Stimulated activated naive B cell treated with anti-CD40 and anti-IgM and Interleukin-4, amounts not matched to agents 10 μg/mL and 1 μg/mL and 100 μg/mL, for 72 hours (primary cell): Measurements from ENCODE around the gene KIF6.
"Not testable (repeated sequence)": the region's sequence is repeated elsewhere in the genome, so short reads cannot be mapped to it uniquely, and the experiment has no call there.

Experiments used
- ATAC-seq, 2 donors: fragments of 150-1000 bp; cut with Tn5 transposase; replicated peaks; 2 replicates each; pipeline ENCODE4 v1.10.0; 2021; ENCODE audit warnings: moderate library complexity in 1 of 2
- DNase-seq: peaks from one replicate; pipeline ENCODE4 v3.0.0; 2021
- H3K27ac Mint-ChIP-seq: one replicate; pipeline ENCODE4 v1.8.0; 2022; ENCODE audit warnings: mild to moderate bottlenecking, mixed read lengths
- H3K27me3 Mint-ChIP-seq, 2 donors: one replicate each; pipeline ENCODE4 v1.8.0; 2022; ENCODE audit warnings: mixed read lengths in 2 of 2
- H3K36me3 Mint-ChIP-seq, 2 donors: one replicate each; pipeline ENCODE4 v1.8.0; 2022; ENCODE audit warnings: mixed read lengths in 2 of 2, mild to moderate bottlenecking in 1 of 2
- H3K4me1 Mint-ChIP-seq, 2 donors: one replicate each; pipeline ENCODE4 v1.8.0; 2022; ENCODE audit warnings: mixed read lengths in 2 of 2, mild to moderate bottlenecking in 1 of 2
- H3K4me3 Mint-ChIP-seq, 2 donors: one replicate each; pipeline ENCODE4 v1.8.0; 2022; ENCODE audit warnings: mild to moderate bottlenecking in 2 of 2, mixed read lengths in 2 of 2, moderate library complexity in 1 of 2
- H3K9me3 Mint-ChIP-seq, 2 donors: one replicate each; pipeline ENCODE4 v1.8.0; 2022; ENCODE audit warnings: mixed read lengths in 2 of 2, mild to moderate bottlenecking in 1 of 2

KIF6 gene

GRCh38 chr6:39695447-39695846 is 29.8 kb downstream of the KIF6 start:
- Mint-ChIP-seq H3K27ac (peak overlapping the region; percentile 37), H3K36me3 (no peaks in the 10 kb centered on the region), H3K4me3 (no peak overlapping the region), H3K4me1 (peaks cover 18 to 37% of the 10 kb centered on the region in 2 donors), H3K9me3 (peaks cover 8% of the 10 kb centered on the region in 2 donors), H3K27me3 (peaks cover 15 to 32% of the 10 kb centered on the region in 2 donors)
- DNase-seq = no peak
- peak; percentile 83 to 91 for ATAC-seq

GRCh38 chr6:39693206-39693605 is 32.0 kb downstream of the KIF6 start:
- peaks cover 24 to 43% of the 10 kb centered on the region in 2 donors for H3K27me3 Mint-ChIP-seq
- peaks cover 16 to 37% of the 10 kb centered on the region in 2 donors for H3K4me1 Mint-ChIP-seq
- H3K9me3 Mint-ChIP-seq = peaks cover 8 to 10% of the 10 kb centered on the region in 2 donors
- ATAC-seq = no peak
- H3K36me3 Mint-ChIP-seq = no peaks in the 10 kb centered on the region
- H3K4me3 Mint-ChIP-seq = no peak overlapping the region
- no peak for DNase-seq
- no peak overlapping the region for H3K27ac Mint-ChIP-seq

GRCh38 chr6:39688494-39688893 is 36.7 kb downstream of the KIF6 start:
- Mint-ChIP-seq H3K27me3 (peaks cover 36 to 43% of the 10 kb centered on the region in 2 donors), H3K27ac (no peak overlapping the region), H3K4me1 (peaks cover 6% of the 10 kb centered on the region in 2 donors), H3K9me3 (peaks cover 0 to 2% of the 10 kb centered on the region in 2 donors), H3K4me3 (no peak overlapping the region), H3K36me3 (no peaks in the 10 kb centered on the region)
- DNase-seq = no peak
- peak; percentile 73 to 79 for ATAC-seq

- Mint-ChIP-seq H3K27me3 (peaks cover 34 to 44% of the 10 kb centered on the region in 2 donors), H3K27ac (no peak overlapping the region), H3K4me3 (no peak overlapping the region), H3K9me3 (peaks cover 0 to 1% of the 10 kb centered on the region in 2 donors), H3K4me1 (peaks cover 5 to 6% of the 10 kb centered on the region in 2 donors), H3K36me3 (no peaks in the 10 kb centered on the region)
- DNase-seq = no peak
- no peak for ATAC-seq
Observed at GRCh38 chr6:39686976-39687375, 38.2 kb downstream of the KIF6 start.

DNA sequence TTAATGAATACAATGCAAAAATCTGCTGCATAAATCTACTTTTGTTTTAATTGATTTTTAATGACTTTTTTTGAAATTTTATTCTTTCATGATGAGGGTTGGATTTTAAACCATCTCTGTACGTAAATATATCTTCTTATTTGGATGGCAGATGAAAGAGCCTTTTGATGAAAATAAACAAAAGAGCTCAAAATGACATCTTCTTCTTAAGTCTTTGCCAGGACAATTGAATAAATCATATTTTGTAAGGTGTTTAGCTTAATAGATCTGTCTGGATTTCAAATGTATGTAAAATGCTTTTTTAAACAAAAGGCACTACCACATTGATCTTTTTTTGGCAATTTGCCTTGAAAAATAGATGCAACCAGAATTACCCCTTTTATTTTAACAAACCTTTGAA is 39.3 kb downstream of the KIF6 start:
- H3K4me1 Mint-ChIP-seq = peaks cover 5 to 6% of the 10 kb centered on the region in 2 donors
- no peak overlapping the region for H3K4me3 Mint-ChIP-seq
- no peaks in the 10 kb centered on the region for H3K36me3 Mint-ChIP-seq
- no peak overlapping the region for H3K27ac Mint-ChIP-seq
- peaks cover 0 to 1% of the 10 kb centered on the region in 2 donors for H3K9me3 Mint-ChIP-seq
- DNase-seq (no peak), ATAC-seq (no peak)
- H3K27me3 Mint-ChIP-seq = peaks cover 33 to 47% of the 10 kb centered on the region in 2 donors

GRCh38 chr6:39685489-39685826 is 39.8 kb downstream of the KIF6 start:
- H3K36me3 Mint-ChIP-seq = no peaks in the 10 kb centered on the region
- H3K27me3 Mint-ChIP-seq = peaks cover 28 to 42% of the 10 kb centered on the region in 2 donors
- H3K9me3 Mint-ChIP-seq = peaks cover 0 to 1% of the 10 kb centered on the region in 2 donors
- no peak for DNase-seq
- ATAC-seq = peak; percentile 16 to 46
- peaks cover 5 to 6% of the 10 kb centered on the region in 2 donors for H3K4me1 Mint-ChIP-seq
- H3K27ac Mint-ChIP-seq = no peak overlapping the region
- no peak overlapping the region for H3K4me3 Mint-ChIP-seq

DNA sequence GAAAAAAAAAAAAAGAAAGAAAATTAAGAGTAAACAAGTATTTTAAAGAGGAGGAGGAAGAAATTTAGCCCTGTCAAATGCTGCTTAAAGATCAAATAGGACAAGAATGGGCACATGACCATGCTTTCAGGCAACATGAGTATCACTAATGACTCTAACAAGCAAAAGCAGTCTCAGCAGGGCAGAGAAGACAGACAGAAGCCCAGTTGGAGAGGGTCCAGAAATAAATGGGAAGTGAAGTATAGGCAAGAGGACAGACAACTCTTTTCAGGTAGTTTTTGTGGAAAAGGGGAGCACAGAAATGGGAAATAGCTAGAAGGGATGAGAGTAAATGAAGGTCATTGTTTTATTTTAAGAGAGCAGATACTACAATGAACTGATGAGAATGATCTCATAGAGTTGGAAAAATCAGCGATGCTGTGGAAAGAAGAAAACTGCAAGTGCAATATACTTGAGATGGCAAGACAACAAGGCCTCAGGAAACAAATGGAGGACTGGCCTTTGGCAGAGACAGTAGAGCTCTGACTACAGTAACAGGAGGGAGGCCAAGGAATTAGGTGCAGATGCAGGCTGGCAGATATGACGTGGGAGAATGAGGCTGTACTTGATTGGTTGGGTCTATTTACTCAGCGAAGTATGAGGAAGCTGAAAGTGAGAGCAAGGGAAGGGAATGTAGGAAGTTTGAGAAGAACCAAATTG is 40.3 kb downstream of the KIF6 start:
- Mint-ChIP-seq H3K4me3 (no peak overlapping the region), H3K4me1 (peaks cover 5 to 6% of the 10 kb centered on the region in 2 donors), H3K36me3 (no peaks in the 10 kb centered on the region), H3K27ac (no peak overlapping the region), H3K9me3 (peaks cover 0 to 1% of the 10 kb centered on the region in 2 donors), H3K27me3 (peaks cover 23 to 38% of the 10 kb centered on the region in 2 donors)
- ATAC-seq (no peak), DNase-seq (no peak)

DNA sequence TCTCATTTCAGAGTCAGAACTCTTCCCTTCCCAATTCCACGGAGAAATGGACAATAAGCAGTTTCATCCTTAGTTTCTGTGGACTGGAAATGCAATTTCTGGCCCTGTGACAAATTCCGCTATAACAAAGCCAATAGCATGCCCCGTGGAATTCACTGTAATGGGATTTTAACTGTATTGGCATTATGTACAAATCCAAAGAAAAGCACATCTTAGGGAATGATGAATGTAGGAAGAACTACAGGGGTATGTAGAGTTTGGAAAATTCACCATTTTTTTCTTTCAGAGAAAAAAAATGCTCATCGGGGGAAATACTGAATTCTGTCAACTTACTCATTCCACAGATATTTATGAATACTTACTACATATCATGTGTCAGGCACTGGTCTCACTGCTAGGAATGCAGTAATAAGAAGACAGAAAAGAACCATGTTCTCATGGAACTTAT is 43.5 kb downstream of the KIF6 start:
- no peak for ATAC-seq
- Mint-ChIP-seq H3K4me1 (peaks cover 0 to 4% of the 10 kb centered on the region in 2 donors), H3K27me3 (peaks cover 16 to 33% of the 10 kb centered on the region in 2 donors), H3K4me3 (no peak overlapping the region), H3K36me3 (no peaks in the 10 kb centered on the region), H3K27ac (no peak overlapping the region), H3K9me3 (no peaks in the 10 kb centered on the region)
- DNase-seq = no peak

DNA sequence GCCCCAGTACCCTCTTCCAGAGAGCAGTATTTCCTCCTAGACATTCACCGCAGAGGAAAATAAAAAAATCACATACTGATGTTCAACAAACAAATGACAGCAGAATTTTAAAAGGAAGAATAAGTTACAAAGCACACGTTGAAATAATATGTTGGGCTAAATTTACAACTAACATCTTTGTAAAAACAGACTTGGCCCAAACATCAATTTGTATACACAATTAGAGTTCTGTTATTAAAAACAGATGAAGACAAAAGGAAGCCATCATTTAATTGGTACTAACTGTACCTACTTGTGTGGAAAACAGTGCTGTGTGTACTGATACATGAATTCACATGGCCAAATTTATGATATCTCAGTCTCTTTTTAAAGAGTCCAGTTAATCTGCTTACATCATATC is 46.3 kb downstream of the KIF6 start:
- ATAC-seq (no peak), DNase-seq (no peak)
- Mint-ChIP-seq H3K36me3 (no peaks in the 10 kb centered on the region), H3K4me3 (no peak overlapping the region), H3K9me3 (peaks cover 4 to 6% of the 10 kb centered on the region in 2 donors), H3K4me1 (no peaks in the 10 kb centered on the region), H3K27ac (no peak overlapping the region), H3K27me3 (peaks cover 22 to 31% of the 10 kb centered on the region in 2 donors)

DNA sequence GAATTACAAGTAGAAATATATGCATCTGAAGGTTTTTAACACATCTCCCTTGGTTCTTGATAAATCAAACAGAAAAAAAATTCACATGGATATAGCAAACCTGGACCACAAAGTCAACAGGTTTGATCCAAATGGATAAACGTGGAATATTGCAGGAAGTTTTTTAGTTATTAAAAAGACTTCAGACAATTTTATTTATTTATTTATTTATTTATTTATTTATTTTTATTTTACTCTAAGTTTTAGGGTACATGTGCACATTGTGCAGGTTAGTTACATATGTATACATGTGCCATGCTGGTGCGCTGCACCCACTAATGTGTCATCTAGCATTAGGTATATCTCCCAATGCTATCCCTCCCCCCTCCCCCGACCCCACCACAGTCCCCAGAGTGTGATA is 47.9 kb downstream of the KIF6 start:
- H3K27ac Mint-ChIP-seq, DNase-seq, ATAC-seq, H3K4me3 Mint-ChIP-seq, H3K4me1 Mint-ChIP-seq, H3K36me3 Mint-ChIP-seq: not testable (repeated sequence)
- Mint-ChIP-seq H3K9me3 (peaks cover 9 to 11% of the 10 kb centered on the region in 2 donors), H3K27me3 (peaks cover 30 to 33% of the 10 kb centered on the region in 2 donors)

DNA sequence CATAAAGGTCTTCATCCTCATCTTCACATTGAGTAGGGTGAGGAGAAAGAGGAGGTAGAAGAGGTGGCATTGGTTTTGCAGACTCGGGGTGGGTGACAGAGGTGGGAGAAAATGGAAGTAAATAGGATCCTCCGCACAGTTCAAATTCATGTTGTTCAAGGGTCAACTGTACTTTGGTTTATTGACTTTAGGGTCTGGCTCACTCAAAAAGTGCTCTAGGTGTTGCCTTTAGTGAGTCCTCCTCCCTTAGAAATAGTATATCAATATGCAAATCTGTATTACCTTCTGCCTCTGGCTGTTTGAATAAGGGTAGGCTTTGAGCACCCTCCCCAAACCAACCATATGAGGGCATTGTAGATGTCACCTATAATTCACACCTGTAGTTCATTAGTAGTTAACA is 54.7 kb downstream of the KIF6 start:
- no peak for DNase-seq
- Mint-ChIP-seq H3K4me1 (peaks cover 1 to 9% of the 10 kb centered on the region in 2 donors), H3K9me3 (peaks cover 8 to 10% of the 10 kb centered on the region in 2 donors), H3K27me3 (peaks cover 23 to 32% of the 10 kb centered on the region in 2 donors), H3K27ac (no peak overlapping the region), H3K36me3 (peaks cover 0 to 4% of the 10 kb centered on the region in 2 donors), H3K4me3 (no peak overlapping the region)
- ATAC-seq = no peak

GRCh38 chr6:39669973-39670342 is 55.2 kb downstream of the KIF6 start:
- peak overlapping the region; percentile 76 for H3K27ac Mint-ChIP-seq
- peaks cover 0 to 4% of the 10 kb centered on the region in 2 donors for H3K36me3 Mint-ChIP-seq
- DNase-seq (peak; percentile 56), ATAC-seq (peak; percentile 92 to 97)
- H3K4me3 Mint-ChIP-seq = no peak overlapping the region
- H3K4me1 Mint-ChIP-seq = peaks cover 1 to 9% of the 10 kb centered on the region in 2 donors
- H3K27me3 Mint-ChIP-seq = peaks cover 21 to 27% of the 10 kb centered on the region in 2 donors
- H3K9me3 Mint-ChIP-seq = peaks cover 5 to 7% of the 10 kb centered on the region in 2 donors

- ATAC-seq (peak; percentile 37 to 43), DNase-seq (no peak)
- peaks cover 18 to 26% of the 10 kb centered on the region in 2 donors for H3K27me3 Mint-ChIP-seq
- H3K36me3 Mint-ChIP-seq = peaks cover 0 to 4% of the 10 kb centered on the region in 2 donors
- no peak overlapping the region for H3K4me3 Mint-ChIP-seq
- H3K27ac Mint-ChIP-seq = peak overlapping the region; percentile 76
- peaks cover 1 to 9% of the 10 kb centered on the region in 2 donors for H3K4me1 Mint-ChIP-seq
- H3K9me3 Mint-ChIP-seq = peaks cover 5 to 7% of the 10 kb centered on the region in 2 donors
Observed at GRCh38 chr6:39669207-39669972, 55.8 kb downstream of the KIF6 start.

DNA sequence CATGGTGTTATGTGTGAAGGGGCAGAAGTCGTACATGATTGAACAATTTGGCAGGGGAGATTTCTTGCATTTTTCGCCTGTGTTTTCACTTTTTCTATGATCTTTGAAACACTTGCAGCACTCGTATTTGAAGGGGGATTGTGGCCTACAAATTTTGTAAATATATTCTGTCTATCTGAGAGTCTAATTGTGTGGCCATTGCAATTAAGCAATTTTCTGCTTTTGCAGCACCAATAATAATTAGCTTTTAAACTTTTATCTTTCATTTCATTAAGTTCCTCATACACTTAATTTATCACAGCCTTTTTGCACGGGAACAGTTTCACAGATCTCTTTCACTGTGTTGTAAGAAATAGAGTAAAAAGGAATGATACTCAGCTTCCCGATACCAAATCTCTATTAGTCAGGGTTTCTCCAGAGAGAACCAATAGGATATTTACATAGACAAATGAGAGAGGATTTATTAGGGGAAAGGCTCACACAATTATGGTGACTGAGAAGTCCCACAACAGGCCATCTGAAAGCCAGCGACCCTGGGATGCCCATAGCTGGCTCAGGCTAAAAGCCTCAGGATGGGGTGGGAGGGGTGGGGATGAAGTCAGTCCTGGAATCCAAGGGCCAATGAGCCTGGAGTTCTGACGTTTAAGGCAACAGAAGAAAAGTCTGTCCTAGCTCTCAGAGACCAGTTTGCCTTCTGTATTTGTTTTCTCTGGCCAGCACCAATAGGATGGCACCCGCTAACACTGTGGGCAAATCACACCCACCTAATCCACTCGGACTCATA is 58.3 kb downstream of the KIF6 start:
- Mint-ChIP-seq H3K4me3 (no peak overlapping the region), H3K4me1 (peaks cover 1 to 9% of the 10 kb centered on the region in 2 donors), H3K27me3 (peaks cover 14 to 27% of the 10 kb centered on the region in 2 donors), H3K27ac (no peak overlapping the region), H3K36me3 (no peaks in the 10 kb centered on the region), H3K9me3 (no peaks in the 10 kb centered on the region)
- ATAC-seq (no peak), DNase-seq (no peak)
